Measurements from ENCODE around the gene FOXN1.
A peak's percentile ranks its signal among the peaks of the same experiment; 100 is the strongest.
"Not testable (repeated sequence)": the region's sequence is repeated elsewhere in the genome, so short reads cannot be mapped to it uniquely, and the experiment has no call there.

Gene FOXN1

DNA sequence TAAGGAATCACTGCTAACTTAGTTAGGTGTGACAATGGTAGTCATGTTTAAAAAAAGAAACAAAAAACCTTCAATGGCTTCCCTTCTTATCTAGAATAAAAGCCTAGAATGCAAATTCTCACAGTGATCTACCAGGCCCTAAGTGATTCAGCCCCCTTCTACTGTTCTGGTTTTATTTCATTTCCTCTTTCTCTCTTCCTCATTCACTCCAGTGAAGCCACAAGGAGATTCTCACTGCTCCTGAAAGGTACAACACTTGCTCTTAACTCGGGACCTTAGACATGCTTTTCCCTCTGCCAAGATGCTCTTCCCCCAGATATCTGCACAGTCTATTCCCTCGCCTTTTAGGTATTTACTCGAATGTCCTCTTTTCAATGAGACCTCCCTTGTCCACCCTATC, 61.5 kb downstream of the FOXN1 start:
- intact Hi-C loops (cut with DNase I) = no loop called here
- DNase-seq = no peak

DNA sequence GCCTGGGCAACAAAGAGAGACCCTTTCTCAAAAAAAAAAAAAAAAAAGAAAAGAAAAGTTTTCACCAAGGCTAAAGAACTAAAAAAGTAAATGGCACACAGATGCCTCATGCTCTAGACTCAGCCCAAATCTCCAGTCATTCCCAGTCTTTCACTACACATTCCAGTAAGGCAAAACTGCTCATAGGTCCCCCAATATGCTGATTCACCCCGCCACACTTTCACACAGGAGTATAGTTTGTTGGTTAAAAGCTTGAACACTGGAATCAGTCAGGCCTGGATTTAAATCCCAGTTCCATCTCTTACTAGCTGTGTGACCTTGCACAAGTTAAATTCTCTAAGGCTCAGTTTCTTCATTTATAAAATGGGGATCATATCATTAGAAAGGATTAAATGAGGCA, 63.3 kb downstream of the FOXN1 start:
- intact Hi-C loops (cut with DNase I) = no loop called here
- DNase-seq = no peak

DNA sequence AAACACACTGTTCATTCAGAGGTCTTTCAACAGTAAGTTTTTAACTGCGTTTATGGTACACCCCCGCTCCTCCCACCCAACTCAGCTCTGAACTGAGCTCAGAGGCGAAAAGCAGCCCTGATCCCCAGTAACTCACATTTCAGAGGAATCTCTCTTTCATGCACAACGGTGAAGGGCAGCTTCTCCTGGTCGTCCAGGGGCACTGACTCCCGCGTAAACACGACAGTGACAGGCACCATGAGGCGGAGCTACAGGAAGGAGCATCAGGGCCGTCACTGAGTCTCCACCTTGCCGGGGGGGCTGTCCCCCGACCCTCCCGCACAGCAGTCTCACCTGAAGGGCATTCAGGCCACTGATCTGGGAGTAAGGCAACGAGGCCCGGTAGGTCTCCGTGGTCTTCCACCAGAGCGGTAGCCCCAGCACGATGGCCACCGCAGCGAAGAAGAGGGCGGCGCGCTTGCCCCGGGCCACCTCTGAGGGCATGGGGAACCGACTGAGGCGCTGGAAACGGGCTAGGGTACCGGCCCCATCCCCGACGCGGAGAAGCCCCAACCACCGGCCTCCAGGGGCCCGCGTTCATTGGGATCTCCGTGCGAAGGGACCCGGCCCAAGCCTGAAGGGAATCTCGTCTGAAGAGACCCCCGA, 64.7 kb downstream of the FOXN1 start:
- intact Hi-C loops (cut with DNase I) = no loop called here

DNA sequence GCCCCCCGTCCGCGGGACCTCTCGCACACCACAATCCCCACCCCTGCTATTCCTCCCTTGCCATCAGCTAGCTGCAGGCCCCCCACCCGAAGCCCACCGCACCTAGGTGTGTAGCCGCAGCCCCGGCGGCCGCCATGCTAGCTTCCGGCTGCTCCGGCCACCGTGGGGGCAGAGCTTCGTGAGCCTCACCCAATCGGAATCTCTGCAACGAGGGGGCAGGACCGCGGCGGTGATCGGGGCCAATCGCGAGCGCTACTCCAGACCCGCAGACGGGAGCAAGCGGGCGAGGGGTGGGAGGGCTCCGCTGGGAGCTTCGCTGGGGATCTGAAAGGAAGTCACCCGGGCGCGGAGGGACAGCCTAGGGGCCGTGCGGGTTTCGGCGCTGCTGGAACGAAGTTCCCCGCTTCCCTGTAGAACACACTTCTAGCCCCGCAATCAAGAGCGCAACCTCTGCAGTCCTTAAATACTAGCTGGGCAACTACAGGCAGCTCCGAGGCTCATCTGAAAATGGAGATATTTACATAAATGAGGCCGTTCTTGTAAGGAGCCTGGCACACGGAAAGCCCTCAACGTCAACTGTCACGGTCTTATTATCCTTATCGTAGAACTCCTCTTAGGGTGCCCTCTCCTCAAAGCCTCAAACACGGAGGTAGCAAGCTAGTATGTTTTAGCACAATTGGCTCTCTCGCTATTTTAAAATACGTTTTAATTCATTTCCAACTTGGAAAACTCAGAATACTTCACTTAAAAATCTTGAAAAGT, 65.4 kb downstream of the FOXN1 start, which contains the start of gene PIGS:
Gene PIGS, minus strand, starts transcription at position 164 of the 762 bp plus-strand sequence. Its CDS starts 28 bp downstream, at position 136.
- intact Hi-C loops (cut with DNase I) = no loop called here
- peak; percentile 94 to 100 (median 98) for DNase-seq

More for the DNA sequence above, 64.7 kb downstream of the FOXN1 start:
- peak in 5 of 10 donors; percentile 21 to 91 (median 33) for DNase-seq

DNA sequence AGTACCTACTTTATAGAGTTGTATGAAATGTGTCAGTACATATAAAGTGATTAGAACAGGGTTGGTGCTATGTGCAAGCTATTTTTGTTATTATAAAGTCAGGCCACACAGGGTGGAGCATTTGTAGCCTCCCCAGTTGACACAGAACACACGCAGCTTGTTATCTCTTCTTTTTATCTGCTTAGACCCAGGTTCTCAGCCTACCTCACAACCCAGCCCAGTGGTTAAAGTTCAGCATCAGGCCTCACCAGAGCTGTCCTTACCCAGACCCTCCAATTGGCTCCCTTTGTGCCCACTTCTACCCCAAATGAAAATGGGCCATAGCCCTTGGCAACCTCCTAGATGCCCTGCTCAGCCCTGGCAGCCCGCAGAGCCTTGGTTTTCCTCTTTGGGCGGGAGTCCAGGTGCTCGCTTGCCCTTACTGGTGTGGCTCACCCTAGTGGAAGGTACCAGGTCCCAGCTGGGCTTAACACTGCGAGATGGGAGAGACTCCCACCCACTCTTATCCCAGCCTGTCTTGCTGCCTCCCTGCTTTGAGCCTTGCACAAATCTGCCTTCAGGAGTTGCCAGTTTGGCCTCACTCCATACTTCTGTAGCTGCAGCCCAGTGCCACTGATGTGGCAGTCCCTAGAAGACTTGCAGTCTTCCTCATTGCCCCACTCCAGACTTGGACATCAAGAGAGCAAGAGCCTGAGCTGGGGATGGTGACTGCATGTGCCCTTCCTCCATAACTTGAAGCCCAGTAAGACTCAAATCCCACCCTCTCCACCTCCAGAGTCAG, 66.3 kb downstream of the FOXN1 start:
- intact Hi-C loops (cut with DNase I) = no loop called here
- DNase-seq = no peak

DNA sequence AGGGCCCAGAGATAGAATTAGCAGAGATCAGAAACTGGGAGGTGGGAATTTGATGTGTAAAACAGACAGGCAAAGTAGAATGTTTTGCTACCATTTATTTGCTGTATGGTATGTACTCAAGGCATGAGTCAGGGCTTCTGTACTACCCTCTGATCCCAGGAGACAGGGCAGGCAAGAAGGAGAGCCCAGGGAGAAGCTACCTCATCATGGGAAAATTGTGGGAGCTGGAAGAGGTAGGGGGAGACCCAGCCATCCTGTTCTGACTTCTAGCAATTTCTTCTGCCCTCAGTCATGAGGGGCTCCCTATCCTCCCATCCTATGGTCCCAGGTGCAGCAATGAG, 66.9 kb downstream of the FOXN1 start:
- DNase-seq = no peak
- intact Hi-C loops (cut with DNase I) = no loop called here

DNA sequence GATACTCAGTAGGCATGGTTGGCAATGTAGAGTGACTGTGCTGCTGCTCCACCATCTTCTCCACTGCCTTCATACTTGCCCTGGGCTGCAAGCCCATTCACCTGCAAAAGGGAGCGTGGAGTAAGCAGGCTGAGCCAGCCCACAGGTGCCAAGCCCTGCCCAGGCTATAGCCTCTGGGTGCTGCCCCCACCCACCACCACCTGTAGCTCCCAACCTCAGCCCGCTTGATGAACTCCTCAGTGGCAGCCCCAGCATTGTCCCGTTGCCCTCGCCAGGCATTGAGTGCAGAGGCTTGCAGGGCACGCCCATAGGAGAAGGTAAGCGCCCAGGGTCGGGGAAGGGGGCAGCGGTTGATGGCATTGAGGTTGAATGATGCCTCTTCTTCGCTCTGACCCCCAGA, 67.4 kb downstream of the FOXN1 start:
- intact Hi-C loops (cut with DNase I) = no loop called here
- no peak for DNase-seq

DNA sequence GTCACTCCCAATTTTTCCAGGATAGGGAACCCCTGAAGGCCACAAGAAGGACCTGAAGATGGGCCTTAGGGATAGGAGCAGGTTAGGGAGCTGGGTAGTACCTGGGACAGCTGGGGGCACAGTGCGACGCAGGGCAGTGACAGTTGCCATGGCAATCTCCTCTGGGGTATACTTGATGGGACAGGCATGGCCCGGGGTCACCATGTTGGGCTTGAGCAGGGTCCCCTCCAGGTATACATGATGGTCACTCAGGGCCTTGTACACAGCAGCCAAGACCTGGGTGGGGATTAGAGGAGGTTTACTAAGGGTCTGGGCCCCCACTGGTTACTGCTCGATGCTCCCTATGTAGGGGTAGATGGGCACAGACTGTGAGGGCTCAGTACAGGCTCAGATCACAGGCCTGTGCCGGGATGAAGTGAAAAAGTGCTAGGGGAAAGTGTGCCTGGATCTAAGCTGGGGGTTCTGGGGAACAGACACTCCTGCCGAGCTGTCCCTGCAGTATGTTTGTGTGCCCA, 67.9 kb downstream of the FOXN1 start:
- intact Hi-C loops (cut with DNase I) = no loop called here

DNA sequence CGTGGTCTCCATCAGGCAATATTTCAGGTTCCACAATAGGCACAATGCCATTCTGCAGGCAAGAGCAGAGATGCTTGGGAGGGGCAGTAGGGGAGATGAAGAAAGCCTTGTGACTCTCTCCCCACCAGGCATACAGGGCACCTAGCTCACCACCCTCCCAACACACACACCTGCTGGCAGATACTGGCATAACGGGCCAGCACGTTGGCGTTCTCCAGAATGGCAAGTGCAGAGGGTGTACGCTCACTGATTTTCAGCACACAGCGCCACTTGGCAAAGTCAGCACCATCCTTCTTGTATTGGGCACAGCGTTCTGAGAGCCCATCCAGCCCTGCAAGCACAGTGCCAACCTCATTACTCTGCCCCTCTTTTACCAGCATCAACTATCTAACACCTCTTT, 68.4 kb downstream of the FOXN1 start:
- intact Hi-C loops (cut with DNase I) = no loop called here
- DNase-seq = no peak

More for the DNA sequence above, 67.9 kb downstream of the FOXN1 start:
- no peak for DNase-seq

DNA sequence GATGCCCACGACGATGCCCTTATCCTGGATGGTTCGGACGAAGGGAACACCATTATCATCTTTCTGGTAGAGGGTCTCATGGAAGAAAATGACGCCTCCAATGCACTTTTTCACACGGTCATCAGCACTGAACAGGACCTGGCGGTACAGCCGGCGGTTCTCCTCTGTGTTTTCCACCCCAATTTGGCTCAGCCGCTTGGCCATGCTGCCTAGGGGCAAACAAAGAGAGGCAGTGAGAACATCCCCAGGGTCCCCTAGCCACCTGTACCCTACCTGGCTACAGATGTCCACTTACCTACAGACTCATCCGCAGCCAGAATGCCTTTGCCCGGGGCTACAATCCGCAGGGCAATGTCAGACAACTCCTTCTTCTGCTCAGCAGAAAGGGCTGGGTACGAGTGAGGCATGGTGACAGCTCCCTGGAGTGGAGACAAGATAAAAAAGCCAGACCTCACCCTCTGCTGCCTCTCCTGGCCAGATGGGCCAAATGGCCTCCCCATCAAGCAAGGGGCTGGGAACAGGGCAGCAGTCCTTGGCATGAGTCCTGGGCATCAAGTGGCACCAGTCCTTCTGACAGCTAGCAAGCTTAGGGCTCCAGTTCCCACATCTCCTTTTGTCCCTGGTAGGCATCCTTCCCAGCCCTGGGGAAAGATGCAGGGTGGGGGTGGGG, 69.1 kb downstream of the FOXN1 start:
- peak in 8 of 10 donors; percentile 38 to 88 (median 45) for DNase-seq
- intact Hi-C loops (cut with DNase I) = no loop called here

DNA sequence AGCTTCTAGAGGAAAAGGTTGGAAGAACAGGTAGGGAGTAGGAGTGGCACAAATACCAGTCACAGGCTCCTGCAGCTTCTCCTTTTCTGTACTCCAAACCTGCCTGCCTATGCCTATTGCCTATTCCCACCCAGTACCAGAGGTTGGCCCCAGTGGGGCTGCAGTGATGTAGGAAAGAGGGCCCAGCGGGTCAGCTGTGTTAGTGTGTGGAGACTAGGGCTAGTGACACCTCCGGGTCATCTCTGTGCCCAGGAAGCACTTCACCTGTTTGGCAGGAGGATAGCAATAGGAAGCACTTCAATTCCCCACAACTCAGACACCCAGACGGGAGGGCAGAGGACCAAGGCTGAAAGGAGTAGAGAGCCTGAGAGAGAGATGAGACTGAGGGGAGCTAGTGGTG, 69.9 kb downstream of the FOXN1 start:
- DNase-seq; intact Hi-C loops (cut with DNase I): not testable (repeated sequence)

DNA sequence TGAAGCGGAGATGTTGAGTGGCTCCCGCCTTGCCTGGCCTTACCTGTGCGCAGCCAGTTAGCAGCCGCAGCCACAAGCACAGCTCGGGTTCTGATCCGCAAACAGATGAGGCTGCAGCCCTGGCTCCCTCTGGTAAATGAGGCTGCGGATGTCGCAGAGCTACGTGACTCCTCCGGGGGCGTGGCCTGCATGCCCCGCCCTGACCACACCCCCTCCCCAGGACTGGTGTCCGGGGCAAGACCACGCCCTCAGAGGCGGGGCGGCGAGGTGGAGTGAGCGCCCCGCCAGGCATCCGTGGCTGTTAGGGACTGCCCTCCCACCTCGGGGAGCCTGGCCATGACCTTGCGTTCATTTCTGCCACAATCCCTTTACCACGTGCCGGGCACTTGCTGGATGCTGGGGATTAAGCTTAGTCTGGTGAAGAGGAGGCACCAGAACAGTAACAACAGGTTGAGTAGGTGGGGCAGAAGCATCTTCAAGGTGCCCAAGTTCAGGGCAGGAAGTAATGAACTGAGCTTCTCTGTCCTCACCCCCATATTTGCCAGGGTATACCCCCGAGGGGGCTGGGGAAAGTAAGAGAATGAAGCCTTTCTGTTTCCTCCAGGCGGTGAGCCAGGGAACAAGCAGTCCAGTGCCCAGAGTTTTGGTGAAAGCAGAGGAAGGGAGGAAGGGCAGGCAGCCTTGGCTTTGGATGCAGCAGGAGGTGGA, 70.8 kb downstream of the FOXN1 start, which contains the start of gene ALDOC:
Gene ALDOC, minus strand, starts transcription at position 138 of the 708 bp plus-strand sequence. CDS start 1,363 bp downstream, outside the sequence.
- peak; percentile 93 to 100 (median 98) for DNase-seq
- intact Hi-C loops (cut with DNase I) = no loop called here

DNA sequence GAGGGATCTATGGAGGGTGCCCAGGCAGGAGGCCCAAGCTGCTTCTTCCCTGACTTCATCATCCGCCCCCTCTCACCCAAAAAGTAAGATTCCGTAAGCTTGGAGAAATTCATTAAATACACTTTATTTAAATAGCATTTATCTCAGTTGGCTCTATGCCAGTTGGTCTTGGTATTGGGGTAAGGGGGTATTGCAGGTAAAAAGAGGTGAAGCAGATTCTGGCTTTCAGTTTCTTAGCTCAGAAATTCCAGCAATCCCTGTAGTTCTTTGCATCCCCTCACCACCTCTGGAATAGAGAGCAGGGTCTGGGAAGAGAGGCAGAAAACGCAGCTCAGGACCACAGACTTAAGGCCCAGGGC, 71.3 kb downstream of the FOXN1 start:
- intact Hi-C loops (cut with DNase I) = no loop called here
- no peak for DNase-seq

DNA sequence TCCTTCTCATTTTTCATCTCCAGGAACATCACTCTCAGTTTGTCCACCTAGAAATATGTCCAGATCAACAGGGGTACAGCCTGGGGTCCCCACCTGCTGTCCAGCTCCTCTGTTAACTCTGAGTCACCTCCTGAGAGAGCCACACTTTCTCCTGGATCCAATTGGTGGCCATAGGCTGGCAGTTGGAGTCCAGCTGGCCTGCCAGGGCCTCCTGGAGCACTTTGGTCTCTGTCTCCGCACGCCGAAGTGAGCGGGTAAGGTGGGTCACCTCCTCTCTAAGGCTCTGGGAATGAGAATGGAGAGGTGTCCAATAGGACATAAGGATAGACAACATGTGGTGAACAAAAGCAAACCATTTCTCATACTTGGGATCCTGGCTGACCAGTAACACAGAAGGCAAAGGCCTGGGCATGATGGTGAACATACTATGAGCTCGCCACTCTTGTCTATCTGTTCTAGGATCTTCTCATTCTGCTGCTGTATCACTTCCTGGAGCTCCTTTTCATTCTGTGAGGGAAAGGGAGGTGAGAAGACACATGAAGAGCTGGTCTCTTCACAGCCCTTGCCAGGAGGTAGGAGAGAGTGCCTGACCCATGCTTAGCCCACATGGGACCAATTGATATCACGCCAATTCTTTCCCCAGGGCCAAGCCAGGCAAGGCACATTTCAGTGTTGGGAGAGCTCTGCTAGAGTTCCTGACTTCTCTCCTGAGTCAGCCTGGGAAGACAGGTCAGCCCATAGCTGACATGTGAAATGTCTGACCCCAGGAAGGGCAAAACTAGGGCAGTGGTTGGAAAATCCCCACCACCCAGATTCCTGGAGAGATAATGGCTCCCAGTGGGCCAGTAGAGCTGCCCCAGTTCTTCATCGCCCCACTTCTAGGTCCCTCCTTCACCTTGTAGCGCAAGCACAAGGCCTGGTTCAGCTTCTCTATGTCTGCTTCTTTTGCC, 72.4 kb downstream of the FOXN1 start:
- intact Hi-C loops (cut with DNase I) = no loop called here
- DNase-seq = no peak

DNA sequence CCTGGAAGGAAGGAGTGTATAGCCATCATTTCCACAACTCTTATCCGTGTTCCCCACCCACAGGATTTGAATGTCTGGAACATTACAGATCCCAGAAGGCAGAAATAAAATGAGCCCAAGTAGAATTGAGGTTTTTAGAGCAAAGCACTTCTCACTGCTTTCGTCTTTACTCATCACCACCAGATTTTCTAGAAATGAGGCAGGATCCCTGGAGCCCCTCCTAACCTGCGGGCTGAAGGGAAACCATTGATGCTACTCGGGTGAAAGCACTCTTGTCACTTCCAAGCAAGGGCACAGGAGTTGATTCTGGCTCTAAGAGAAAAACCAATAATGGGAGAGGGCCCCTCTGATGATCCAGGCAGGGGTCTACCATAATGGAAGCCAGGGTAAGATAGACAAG, 73.4 kb downstream of the FOXN1 start:
- DNase-seq = no peak
- intact Hi-C loops (cut with DNase I) = no loop called here

DNA sequence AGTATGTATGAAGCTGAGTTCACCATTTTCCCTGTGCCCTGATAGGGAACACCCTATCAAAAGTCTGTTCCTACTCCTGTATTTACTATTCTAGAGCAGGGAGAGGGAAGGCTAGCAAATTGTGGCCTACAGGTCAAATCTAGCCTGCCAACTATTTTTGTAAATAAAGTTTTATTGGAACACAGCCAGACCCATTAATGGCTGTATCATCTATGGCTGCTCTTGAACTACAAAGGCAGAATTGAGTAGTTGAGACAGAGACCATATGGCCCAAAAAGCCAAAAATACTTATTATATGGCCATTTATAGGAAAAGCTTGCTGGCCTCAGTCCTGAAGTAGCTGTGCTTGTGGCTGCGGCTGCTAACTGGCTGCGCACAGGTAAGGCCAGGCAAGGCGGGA, 74.8 kb downstream of the FOXN1 start:
- DNase-seq = no peak
- intact Hi-C loops (cut with DNase I) = no loop called here

DNA sequence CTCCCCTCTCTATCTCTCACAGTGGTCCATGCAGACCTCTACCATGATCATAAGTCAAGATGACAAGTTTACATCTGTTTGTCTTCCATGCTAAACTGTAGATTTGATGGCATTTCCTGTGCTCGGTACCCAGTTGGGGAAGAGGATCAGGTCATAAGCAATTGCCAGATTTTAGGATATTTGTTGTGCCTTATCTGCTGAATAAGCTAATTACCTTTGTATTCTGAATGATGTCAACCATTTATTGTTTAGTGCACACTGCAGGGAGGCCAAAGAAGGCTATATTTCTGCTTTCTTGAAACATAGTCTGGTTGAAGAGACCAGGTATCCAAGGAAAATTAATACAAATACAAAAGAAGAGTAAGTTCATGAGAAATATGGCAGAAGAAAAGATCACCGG, 76.4 kb downstream of the FOXN1 start:
- DNase-seq = no peak
- intact Hi-C loops (cut with DNase I) = no loop called here

DNA sequence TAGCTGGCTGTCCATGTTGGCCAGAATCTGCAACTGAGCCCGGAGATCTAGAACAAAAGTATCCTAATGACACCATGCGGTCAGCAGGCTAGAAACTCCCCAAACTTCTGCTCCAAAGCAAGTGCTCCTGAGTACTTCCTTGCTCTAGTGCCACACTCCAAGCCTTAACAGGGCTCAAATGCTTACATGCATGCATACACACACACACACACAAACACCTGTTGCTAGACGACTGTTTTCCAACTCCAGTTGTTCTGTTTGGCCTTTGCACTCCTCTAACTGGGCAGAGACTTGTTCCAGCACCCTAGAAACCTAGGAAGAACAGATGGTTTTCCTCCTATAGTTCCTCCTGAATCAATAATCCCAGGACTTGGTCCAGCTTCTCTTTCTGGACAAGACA, 78.3 kb downstream of the FOXN1 start:
- intact Hi-C loops (cut with DNase I) = no loop called here
- no peak for DNase-seq

DNA sequence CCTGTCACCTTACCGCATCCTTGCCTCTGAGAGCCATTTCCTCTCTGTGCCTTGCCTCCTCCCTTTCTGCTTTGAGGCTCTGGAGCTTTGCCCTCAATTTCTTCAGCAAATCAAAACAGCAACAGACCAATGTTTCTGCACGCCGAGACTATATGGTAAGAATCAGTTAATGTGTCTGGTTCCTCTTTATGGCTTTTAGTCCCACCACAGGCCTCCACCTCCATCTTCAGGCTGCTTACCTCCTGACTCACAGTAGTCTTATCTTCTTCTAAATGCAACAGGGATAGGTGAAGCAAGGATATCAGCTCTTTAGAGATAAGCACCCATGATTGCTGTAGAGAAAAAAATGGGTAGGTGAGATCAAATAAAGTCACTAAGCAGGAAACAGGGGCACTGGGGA, 79.7 kb downstream of the FOXN1 start:
- intact Hi-C loops (cut with DNase I) = no loop called here
- DNase-seq = no peak

All from posterior cingulate gyrus (tissue), 11 donors.